Naive B cell (primary cell): Measurements from ENCODE around the gene LIPJ. TPM values are rescaled to one million over a fixed set of nuclear protein-coding genes. Genes with fewer than 3 reads are reported as not detected.

Experiments used
- ATAC-seq, 2 donors: fragments of 150-1000 bp; cut with Tn5 transposase; 2 replicates each; pipeline ENCODE4 v1.10.0; 2021; ENCODE audit warnings: low read depth in 2 of 2, mild to moderate bottlenecking in 2 of 2, moderate library complexity in 2 of 2
- DNase-seq: peaks from one replicate; pipeline ENCODE4 v3.0.0; 2022
- H3K27ac Mint-ChIP-seq, 6 donors: one replicate each; pipeline ENCODE4 v1.8.0; 2020 to 2022; ENCODE audit warnings: mild to moderate bottlenecking in 6 of 6, mixed read lengths in 6 of 6, moderate library complexity in 5 of 6, inconsistent platforms in 2 of 6
- H3K27me3 Mint-ChIP-seq, 3 donors: one replicate each; pipeline ENCODE4 v1.8.0; 2021 to 2022; ENCODE audit warnings: mixed read lengths in 3 of 3, mild to moderate bottlenecking in 1 of 3
- H3K36me3 Mint-ChIP-seq, 2 donors: one replicate each; pipeline ENCODE4 v1.8.0; 2020 to 2022; ENCODE audit warnings: mixed read lengths in 2 of 2, inconsistent platforms in 1 of 2, mild to moderate bottlenecking in 1 of 2
- H3K4me1 Mint-ChIP-seq, 3 donors: one replicate each; pipeline ENCODE4 v1.8.0; 2020 to 2022; ENCODE audit warnings: mixed read lengths in 3 of 3, inconsistent platforms in 1 of 3, mild to moderate bottlenecking in 1 of 3, moderate library complexity in 1 of 3
- H3K4me3 Mint-ChIP-seq, 8 donors: one replicate each; pipeline ENCODE4 v1.8.0; 2020 to 2022; ENCODE audit warnings: mild to moderate bottlenecking in 8 of 8, mixed read lengths in 8 of 8, moderate library complexity in 8 of 8, inconsistent platforms in 2 of 8
- H3K9me3 Mint-ChIP-seq, 7 donors: one replicate each; pipeline ENCODE4 v1.8.0; 2020 to 2022; ENCODE audit warnings: mixed read lengths in 7 of 7, mild to moderate bottlenecking in 5 of 7, inconsistent platforms in 2 of 7, moderate library complexity in 1 of 7
- polyA plus RNA-seq, 6 donors: library from polyadenylated mRNA; unstranded; fragments of 300-500 nt; fragmentation: Illumina TruSeq; gene quantifications; one replicate each; pipeline ENCODE4 v1.2.3, GENCODE V29; 2021; ENCODE audit warnings: low read depth in 6 of 6

LIPJ gene, protein sequence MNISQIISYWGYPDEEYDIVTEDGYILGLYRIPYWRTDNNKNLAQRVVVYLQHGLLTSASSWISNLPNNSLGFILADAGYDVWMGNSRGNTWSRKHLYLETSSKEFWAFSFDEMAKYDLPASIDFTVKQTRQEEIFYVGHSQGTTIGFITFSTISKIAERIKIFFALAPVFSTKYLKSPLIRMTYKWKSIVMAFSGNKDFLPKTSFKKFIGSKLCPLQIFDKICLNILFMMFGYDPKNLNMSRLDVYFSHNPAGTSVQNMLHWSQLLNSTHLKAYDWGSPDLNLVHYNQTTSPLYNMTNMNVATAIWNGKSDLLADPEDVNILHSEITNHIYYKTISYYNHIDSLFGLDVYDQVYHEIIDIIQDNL
- under 1 TPM in 2 of 6 donors, not detected in 4; 0.17 to 0.51 TPM for polyA plus RNA-seq

DNA sequence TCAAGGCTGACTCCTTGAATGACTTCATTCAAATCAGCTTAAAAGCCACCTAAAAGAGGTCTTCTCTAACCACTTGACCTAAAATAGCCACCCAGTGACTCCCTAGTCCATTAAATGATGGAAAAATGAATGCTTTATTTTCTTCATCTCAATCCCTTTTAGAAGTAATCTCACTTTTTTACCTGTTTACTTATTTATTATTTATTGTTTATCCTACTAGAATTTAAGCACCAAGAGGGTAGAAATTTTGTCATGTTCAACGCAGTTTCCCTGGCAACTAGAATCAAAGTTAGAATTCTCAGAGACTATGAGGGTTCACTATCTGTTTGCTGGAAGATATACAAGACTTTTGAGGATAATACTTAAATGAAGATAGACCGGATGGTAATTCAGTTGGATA lies at the start of gene LIPJ:
Gene LIPJ (plus strand): TSS at position 301 of the 400 bp plus-strand sequence. CDS start 3,926 bp downstream, outside the sequence.
- Mint-ChIP-seq H3K9me3 (no peaks in the 10 kb centered on the region), H3K27me3 (no peaks in the 10 kb centered on the region), H3K4me1 (peaks cover 9 to 14% (median 13%) of the 10 kb centered on the region in 3 donors), H3K4me3 (peak within 1 kb of the TSS in 1 of 8 donors; percentile 49), H3K36me3 (no peaks in the 10 kb centered on the region), H3K27ac (no peak within 1 kb of the TSS)
- ATAC-seq, result no peak
- DNase-seq, result no peak

DNA sequence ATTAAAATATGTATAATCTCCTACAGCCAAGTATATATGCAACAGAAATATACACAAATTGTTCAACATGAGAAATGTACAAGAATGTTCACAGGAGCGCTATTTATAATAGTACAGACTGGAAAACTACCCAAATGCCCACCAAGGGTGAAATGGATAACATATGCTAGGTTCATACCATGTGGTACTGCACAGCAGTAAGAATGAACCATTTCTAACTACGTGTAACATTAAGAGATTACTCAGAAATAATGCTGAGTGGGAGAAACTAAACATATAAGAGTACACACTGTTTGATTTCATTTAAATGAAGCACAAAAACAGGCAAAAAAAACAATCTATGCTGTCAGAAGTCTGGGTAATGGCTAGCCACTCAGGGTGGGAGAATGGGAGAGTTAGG lies 49.2 kb upstream of the LIPJ start:
- H3K4me1 Mint-ChIP-seq, result no peaks in the 10 kb centered on the region
- DNase-seq, result no peak
- no peaks in the 10 kb centered on the region for H3K27me3 Mint-ChIP-seq
- H3K9me3 Mint-ChIP-seq, result no peaks in the 10 kb centered on the region
- H3K27ac Mint-ChIP-seq, result no peak overlapping the region
- peaks cover 0 to 7% of the 10 kb centered on the region in 2 donors for H3K36me3 Mint-ChIP-seq
- H3K4me3 Mint-ChIP-seq, result no peak overlapping the region
- no peak for ATAC-seq

DNA sequence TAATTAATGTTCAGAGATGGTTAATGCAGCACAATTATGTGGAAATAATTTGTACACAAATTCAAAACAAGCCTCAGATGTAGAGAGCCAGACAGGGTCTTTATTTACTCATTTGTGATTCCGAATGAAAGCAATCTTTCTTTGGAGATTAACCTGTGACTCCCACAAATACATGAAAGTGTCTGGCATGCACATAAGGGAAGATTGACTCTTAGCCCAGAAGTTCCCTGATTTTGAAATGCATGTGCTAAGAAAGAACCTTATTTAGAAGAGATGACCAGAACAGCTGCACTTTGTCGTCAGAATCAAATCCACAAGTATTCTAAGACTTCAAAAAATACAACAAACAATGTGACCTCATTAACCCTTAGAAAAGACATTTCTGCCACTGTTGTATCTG lies 48.5 kb upstream of the LIPJ start:
- H3K27ac Mint-ChIP-seq, result no peak overlapping the region
- no peaks in the 10 kb centered on the region for H3K4me1 Mint-ChIP-seq
- ATAC-seq, result no peak
- H3K4me3 Mint-ChIP-seq, result no peak overlapping the region
- peaks cover 0 to 7% of the 10 kb centered on the region in 2 donors for H3K36me3 Mint-ChIP-seq
- no peaks in the 10 kb centered on the region for H3K9me3 Mint-ChIP-seq
- H3K27me3 Mint-ChIP-seq, result no peaks in the 10 kb centered on the region
- DNase-seq, result no peak

DNA sequence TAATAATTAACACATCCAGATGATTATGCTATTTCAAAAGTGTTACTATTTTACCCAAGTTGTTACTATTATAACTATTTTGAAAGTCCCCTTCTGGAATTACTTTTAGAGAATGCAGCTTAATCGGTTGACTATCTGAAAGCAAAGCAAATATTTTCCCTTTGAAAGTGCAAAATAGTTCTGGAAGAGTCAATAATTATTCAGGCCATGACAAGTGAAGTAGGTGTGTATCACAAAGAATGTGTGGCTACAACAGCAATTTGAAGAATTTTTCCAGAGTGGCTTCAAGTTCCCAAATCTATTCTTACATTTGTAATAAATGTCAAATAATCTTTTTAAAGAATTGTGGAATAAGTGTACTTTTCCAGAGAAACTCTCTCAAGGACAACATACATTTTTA lies 46.2 kb upstream of the LIPJ start:
- no peak for DNase-seq
- H3K9me3 Mint-ChIP-seq, result no peaks in the 10 kb centered on the region
- no peak for ATAC-seq
- H3K36me3 Mint-ChIP-seq, result peaks cover 0 to 7% of the 10 kb centered on the region in 2 donors
- H3K27ac Mint-ChIP-seq, result no peak overlapping the region
- no peak overlapping the region for H3K4me3 Mint-ChIP-seq
- no peaks in the 10 kb centered on the region for H3K4me1 Mint-ChIP-seq
- no peaks in the 10 kb centered on the region for H3K27me3 Mint-ChIP-seq

DNA sequence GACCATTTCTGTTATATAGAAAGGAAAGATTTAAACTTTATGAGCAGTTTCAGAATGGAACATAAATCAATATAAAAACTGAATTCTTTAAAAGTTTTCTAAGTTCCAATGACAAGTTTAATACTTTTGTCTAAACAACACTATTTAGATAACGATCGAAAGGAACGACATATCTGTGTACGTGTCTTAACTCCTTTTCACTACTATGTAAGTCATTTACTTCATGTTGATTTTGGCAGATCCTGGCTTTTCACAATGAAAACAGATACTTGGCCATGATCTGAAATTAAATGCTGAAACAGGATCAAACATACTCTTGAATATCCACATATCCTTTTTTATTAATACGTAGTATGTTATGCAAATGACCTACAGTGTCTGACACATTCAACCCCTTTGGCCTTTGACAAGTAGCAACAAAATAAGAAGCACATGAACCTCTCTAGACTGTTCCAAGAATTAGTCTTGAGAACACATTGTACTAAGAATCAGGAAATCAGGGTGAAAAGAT lies 45.4 kb upstream of the LIPJ start:
- H3K9me3 Mint-ChIP-seq, result no peaks in the 10 kb centered on the region
- peaks cover 0 to 6% of the 10 kb centered on the region in 2 donors for H3K36me3 Mint-ChIP-seq
- ATAC-seq (no peak), DNase-seq (no peak)
- H3K4me3 Mint-ChIP-seq, result no peak overlapping the region
- no peaks in the 10 kb centered on the region for H3K4me1 Mint-ChIP-seq
- H3K27ac Mint-ChIP-seq, result no peak overlapping the region
- H3K27me3 Mint-ChIP-seq, result no peaks in the 10 kb centered on the region

DNA sequence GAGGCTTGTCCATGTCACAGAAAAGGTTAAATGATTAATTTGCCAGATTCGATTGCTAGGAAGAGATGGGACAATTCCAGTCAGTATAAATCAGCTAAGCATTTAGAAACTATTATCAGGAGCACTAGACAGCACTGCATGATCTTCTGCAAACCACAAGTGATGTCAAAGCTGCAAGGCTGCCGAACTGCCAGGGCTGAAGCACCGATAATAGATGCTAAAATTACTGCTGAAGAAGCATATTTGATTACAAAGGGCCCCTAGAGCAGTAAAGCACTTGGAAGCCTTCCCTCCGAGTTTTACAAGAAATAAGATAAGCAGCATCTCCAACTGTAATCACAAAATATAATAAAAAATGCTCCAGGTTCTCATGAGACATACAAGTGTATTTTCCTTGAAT lies 44.0 kb upstream of the LIPJ start:
- no peaks in the 10 kb centered on the region for H3K9me3 Mint-ChIP-seq
- no peaks in the 10 kb centered on the region for H3K36me3 Mint-ChIP-seq
- no peak for DNase-seq
- H3K27ac Mint-ChIP-seq, result no peak overlapping the region
- ATAC-seq, result no peak
- no peaks in the 10 kb centered on the region for H3K27me3 Mint-ChIP-seq
- no peak overlapping the region for H3K4me3 Mint-ChIP-seq
- H3K4me1 Mint-ChIP-seq, result no peaks in the 10 kb centered on the region

DNA sequence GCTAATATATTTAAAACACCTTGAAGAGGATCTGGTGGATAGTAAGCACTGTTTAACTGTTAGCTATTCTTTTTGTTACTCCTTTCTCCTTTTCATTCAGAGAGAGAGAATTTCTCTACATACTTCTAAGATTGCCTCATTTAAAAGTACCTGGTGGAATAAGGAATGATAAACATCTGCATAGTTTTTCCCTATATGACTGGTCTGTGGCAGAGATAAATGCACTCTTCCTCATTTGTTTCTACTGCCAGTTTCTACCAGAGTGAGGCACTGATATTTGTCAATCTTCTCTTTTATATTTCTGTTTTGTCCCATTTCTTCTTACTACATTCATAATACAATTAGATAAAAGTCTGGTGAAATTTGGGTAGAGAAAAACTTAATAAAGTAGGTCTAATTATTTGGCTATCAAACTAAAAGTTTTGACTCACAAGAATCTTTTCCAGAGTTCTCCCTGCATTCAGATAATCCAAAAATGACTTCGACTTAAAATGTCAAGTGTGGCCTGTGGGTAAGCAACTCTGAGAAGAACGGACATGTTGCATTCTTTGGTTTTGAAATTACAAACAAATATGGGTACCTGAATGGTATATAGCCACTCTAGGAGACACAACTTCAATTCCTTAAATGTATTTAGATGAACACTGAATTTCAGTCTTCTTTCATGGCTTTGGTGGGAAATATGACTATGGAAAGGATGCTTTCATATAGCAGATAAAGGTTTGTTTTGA lies 42.3 kb upstream of the LIPJ start:
- no peaks in the 10 kb centered on the region for H3K4me1 Mint-ChIP-seq

DNA sequence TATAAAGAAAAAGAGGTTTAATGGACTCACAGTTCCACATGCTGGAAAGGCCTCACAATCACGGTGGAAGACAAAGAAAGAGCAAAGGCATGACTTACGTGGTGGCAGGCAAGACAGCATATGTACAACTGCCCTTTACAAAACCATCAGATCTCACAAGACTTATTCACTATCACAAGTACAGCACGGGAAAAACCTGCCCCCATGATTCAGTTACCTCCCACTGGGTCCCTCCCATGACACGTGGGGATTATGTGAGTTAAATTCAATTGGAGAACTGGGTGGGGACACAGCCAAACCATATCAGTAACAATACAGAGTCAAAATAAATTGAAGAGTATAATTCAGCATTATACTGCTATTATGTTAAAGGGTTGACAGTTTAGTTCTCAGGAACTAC lies 41.2 kb upstream of the LIPJ start:
- Mint-ChIP-seq H3K36me3 (no peaks in the 10 kb centered on the region), H3K27ac (peak overlapping the region in 2 of 6 donors; percentile 49 to 73), H3K9me3 (no peaks in the 10 kb centered on the region), H3K27me3 (no peaks in the 10 kb centered on the region), H3K4me3 (no peak overlapping the region), H3K4me1 (no peaks in the 10 kb centered on the region)
- DNase-seq (no peak), ATAC-seq (no peak)

More for the DNA sequence above, 42.3 kb upstream of the LIPJ start:
- no peaks in the 10 kb centered on the region for H3K36me3 Mint-ChIP-seq
- ATAC-seq, result no peak
- no peaks in the 10 kb centered on the region for H3K9me3 Mint-ChIP-seq
- no peak overlapping the region for H3K27ac Mint-ChIP-seq
- no peak overlapping the region for H3K4me3 Mint-ChIP-seq
- no peak for DNase-seq
- no peaks in the 10 kb centered on the region for H3K27me3 Mint-ChIP-seq

DNA sequence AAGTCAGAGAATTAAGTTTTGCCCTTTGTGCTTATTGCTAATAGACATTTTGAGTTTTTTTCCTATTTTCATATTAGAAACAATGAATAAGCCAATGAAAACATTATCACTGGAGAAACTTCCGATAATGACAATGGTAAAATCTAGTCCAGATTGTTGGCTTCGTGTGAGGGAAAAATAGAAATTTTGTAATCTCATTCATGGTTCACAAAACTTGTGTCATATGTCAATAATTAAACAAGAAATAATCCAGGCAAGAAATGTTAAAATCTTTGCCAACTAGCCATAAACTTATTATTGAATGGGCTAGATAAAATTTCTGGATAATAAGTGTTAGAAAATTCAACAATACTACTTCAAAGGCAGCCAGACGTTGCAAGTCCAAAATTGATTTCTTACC lies 40.1 kb upstream of the LIPJ start:
- ATAC-seq (no peak), DNase-seq (no peak)
- Mint-ChIP-seq H3K27ac (no peak overlapping the region), H3K4me1 (no peaks in the 10 kb centered on the region), H3K4me3 (no peak overlapping the region), H3K9me3 (no peaks in the 10 kb centered on the region), H3K36me3 (no peaks in the 10 kb centered on the region), H3K27me3 (no peaks in the 10 kb centered on the region)

DNA sequence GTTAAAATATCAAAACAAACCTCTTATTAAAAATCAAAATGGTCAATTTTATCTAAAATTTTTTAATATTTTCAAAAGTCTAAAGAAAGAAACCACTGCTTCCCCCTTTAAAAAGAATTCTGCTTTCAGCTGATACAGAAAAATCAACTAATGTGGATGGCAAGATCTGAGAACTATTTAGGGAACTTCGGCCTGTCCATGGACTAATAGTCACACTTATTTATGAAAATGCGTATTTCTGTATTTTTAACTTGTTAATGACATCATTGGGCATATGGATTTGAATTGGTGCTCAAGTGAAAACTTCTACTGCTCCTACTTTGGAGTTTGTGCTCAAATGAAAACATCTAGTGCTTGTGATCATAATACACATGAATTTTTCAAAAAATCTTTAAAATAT lies 35.3 kb upstream of the LIPJ start:
- no peaks in the 10 kb centered on the region for H3K27me3 Mint-ChIP-seq
- H3K27ac Mint-ChIP-seq, result no peak overlapping the region
- no peak for DNase-seq
- peaks cover 0 to 6% of the 10 kb centered on the region in 2 donors for H3K36me3 Mint-ChIP-seq
- ATAC-seq, result no peak
- no peak overlapping the region for H3K4me3 Mint-ChIP-seq
- H3K9me3 Mint-ChIP-seq, result no peaks in the 10 kb centered on the region
- no peaks in the 10 kb centered on the region for H3K4me1 Mint-ChIP-seq

DNA sequence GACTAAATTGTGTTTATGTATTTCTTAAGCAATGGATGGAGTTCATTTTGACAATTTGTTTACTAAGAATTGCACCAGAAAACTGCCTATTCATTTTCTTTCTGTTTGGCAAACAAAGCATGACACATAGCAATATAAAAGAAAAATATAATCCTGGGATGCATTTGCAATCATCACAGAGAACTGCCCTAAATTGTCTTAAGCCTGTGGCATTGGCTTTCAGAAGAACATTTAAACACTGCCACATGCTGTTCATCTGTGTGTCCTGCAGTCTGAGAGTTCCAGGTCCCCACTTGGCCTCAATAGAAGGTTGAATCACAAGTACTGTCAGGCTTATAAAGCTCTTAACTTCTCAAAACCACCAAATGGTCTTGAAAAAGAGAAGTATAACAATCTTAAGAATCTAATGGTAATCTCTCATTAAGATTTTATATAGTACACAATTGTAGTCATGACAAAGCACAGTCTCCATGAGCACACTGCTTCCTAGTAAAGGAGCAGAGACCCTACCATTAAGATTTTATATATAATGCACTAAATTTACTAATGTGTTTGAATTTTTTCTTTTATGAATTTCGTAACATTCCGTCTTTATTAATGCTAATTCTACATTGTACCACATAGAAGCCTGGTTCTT lies 33.3 kb upstream of the LIPJ start:
- Mint-ChIP-seq H3K4me1 (no peaks in the 10 kb centered on the region), H3K27ac (no peak overlapping the region), H3K27me3 (no peaks in the 10 kb centered on the region), H3K4me3 (no peak overlapping the region), H3K36me3 (peaks cover 0 to 6% of the 10 kb centered on the region in 2 donors), H3K9me3 (no peaks in the 10 kb centered on the region)
- peak; percentile 79 to 96 for ATAC-seq
- DNase-seq, result peak; percentile 40

DNA sequence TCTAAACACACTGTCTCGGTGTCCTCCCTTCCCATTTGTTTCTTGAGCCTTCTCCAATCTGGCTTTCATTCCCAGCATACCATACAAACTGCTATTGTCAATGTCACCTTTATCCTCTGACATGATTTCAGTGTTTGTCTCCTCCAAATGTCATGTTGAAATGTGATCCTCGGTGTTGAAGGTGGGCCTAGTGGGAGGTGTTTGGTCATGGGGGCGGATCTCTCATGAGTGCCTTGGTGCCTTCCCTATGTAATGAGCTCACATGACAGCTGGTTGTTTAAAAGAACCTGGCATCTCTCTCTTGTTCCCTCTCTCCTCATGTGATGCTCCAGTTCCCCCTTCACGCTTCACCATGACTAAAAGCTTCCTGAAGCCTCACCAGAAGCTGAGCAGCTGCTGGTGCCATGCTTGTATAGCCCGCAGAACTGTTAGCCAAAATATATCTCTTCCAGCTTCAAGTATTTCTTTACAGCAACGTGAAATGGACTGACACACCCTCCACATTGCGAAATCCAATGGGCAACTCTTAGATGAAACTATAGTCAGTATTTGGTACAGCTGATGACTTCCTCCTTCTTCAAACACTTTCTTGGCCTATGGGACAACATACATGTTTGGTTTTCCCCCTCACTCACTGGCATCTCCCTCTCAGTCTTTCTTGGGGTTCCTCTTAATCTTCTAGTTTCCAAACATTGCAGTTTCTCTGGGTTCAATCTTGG lies 31.2 kb upstream of the LIPJ start:
- no peaks in the 10 kb centered on the region for H3K4me1 Mint-ChIP-seq
- H3K27ac Mint-ChIP-seq, result peak overlapping the region in 1 of 6 donors; percentile 88

DNA sequence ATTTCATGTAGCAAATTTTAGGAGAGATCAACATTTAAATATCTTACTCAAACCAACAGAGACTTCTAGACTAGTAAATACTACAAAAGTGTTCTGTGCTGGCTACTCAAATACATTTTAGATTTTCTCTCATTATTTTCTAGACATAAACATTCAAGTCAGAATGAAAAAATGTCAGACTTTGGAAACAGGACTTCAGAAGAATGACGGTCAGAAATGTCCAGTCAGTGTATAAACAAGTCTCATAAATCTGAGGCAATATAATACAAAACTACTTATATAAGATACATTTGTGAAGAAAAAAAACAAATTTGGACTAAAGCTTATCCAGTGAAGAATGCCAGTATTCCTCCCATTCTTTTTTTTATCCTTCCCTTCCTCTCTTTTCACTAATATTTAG lies 29.3 kb upstream of the LIPJ start:
- DNase-seq (no peak), ATAC-seq (no peak)
- Mint-ChIP-seq H3K4me3 (no peak overlapping the region), H3K9me3 (no peaks in the 10 kb centered on the region), H3K4me1 (no peaks in the 10 kb centered on the region), H3K27me3 (no peaks in the 10 kb centered on the region), H3K27ac (no peak overlapping the region), H3K36me3 (peaks cover 0 to 6% of the 10 kb centered on the region in 2 donors)

More for the DNA sequence above, 31.2 kb upstream of the LIPJ start:
- ATAC-seq, result no peak
- H3K36me3 Mint-ChIP-seq, result peaks cover 0 to 6% of the 10 kb centered on the region in 2 donors
- H3K27me3 Mint-ChIP-seq, result no peaks in the 10 kb centered on the region
- no peak for DNase-seq
- H3K4me3 Mint-ChIP-seq, result no peak overlapping the region
- no peaks in the 10 kb centered on the region for H3K9me3 Mint-ChIP-seq
